HepG2 (cell line): ENCODE data around the gene HIGD1A. TPM values are rescaled to one million over a fixed set of nuclear protein-coding genes. Genes with fewer than 3 reads are reported as not detected.

ENCODE experiments used
- ELF3 ChIP-seq: IDR thresholded peaks from 2 replicates; pipeline ENCODE4 v1.6.1; 2016; ENCODE audit warnings: missing genetic modification reagents, missing compliant biosample characterization
- HDAC6 ChIP-seq: fragments of 200-600 bp; sonication (generic); IDR thresholded peaks from 2 replicates; pipeline ENCODE4 v1.7.0; 2017; ENCODE audit warnings: mild to moderate bottlenecking, antibody characterized with exemption, low read length, low read depth
- IKZF1 ChIP-seq: fragments of 450-650 bp; IDR thresholded peaks from 2 replicates; pipeline ENCODE4 v1.7.1; 2016
- JDP2 ChIP-seq: sonication (generic); formaldehyde crosslinking; IDR thresholded peaks from 2 replicates; pipeline ENCODE4 v1.8.1; 2022; ENCODE audit warnings: missing genetic modification reagents, borderline replicate concordance
- KDM1A ChIP-seq: IDR thresholded peaks from 2 replicates; pipeline ENCODE4 v1.6.1; 2016; ENCODE audit warnings: missing compliant biosample characterization
- MTA1 ChIP-seq: sonication (generic); formaldehyde crosslinking; IDR thresholded peaks from 2 replicates; pipeline ENCODE4 v1.4.0; 2020; ENCODE audit warnings: missing genetic modification reagents, mild to moderate bottlenecking, borderline replicate concordance
- MTF2 ChIP-seq: sonication (generic); formaldehyde crosslinking; IDR thresholded peaks from 2 replicates; pipeline ENCODE4 v1.5.0; 2020; ENCODE audit warnings: missing genetic modification reagents, borderline replicate concordance
- NR2C2 ChIP-seq: sonication (generic); formaldehyde crosslinking; IDR thresholded peaks from 2 replicates; pipeline ENCODE4 v1.4.0; 2020; ENCODE audit warnings: missing genetic modification reagents, mild to moderate bottlenecking, moderate library complexity, borderline replicate concordance
- PCBP2 ChIP-seq: fragments of 200-400 bp; formaldehyde crosslinking; optimal IDR thresholded peaks from 2 replicates; pipeline ENCODE3; 2018; ENCODE audit warnings: low read length, low read depth; ENCODE audit not compliant: poor library complexity, severe bottlenecking
- PRMT3 ChIP-seq: sonication (generic); formaldehyde crosslinking; IDR thresholded peaks from 2 replicates; pipeline ENCODE4 v1.8.1; 2022; ENCODE audit warnings: low read depth, mild to moderate bottlenecking, moderate library complexity, missing genetic modification reagents, borderline replicate concordance
- PRPF4 ChIP-seq: fragments of 200-400 bp; formaldehyde crosslinking; IDR thresholded peaks from 2 replicates; pipeline ENCODE4 v1.6.1; 2016; ENCODE audit warnings: low read length, low read depth; ENCODE audit not compliant: poor library complexity, severe bottlenecking
- RARA ChIP-seq: IDR thresholded peaks from 2 replicates; pipeline ENCODE4 v1.6.1; 2016; ENCODE audit warnings: missing genetic modification reagents, missing compliant biosample characterization
- RFXANK ChIP-seq: IDR thresholded peaks from 2 replicates; pipeline ENCODE4 v1.6.1; 2016
- TAF1 ChIP-seq: sonication (generic); formaldehyde crosslinking; IDR thresholded peaks from 2 replicates; pipeline ENCODE4 v1.4.0; 2020; ENCODE audit warnings: missing genetic modification reagents
- TBP ChIP-seq: sonication (generic); formaldehyde crosslinking; IDR thresholded peaks from 2 replicates; pipeline ENCODE4 v1.5.0; 2020; ENCODE audit warnings: missing genetic modification reagents
- TFAP4 ChIP-seq: sonication (generic); IDR thresholded peaks from 2 replicates; pipeline ENCODE4 v1.6.1; 2016; ENCODE audit warnings: low read depth, borderline replicate concordance
- ZBTB34 ChIP-seq: sonication (generic); formaldehyde crosslinking; IDR thresholded peaks from 2 replicates; pipeline ENCODE4 v1.8.0; 2022; ENCODE audit warnings: mild to moderate bottlenecking, missing genetic modification reagents
- ZBTB7B ChIP-seq: sonication (generic); formaldehyde crosslinking; IDR thresholded peaks from 2 replicates; pipeline ENCODE4 v1.4.0; 2020; ENCODE audit warnings: missing genetic modification reagents
- ZC3H13 ChIP-seq: sonication (generic); formaldehyde crosslinking; IDR thresholded peaks from 2 replicates; pipeline ENCODE4 v1.8.1; 2023; ENCODE audit warnings: mild to moderate bottlenecking, missing genetic modification reagents, moderate library complexity
- ZNF253 ChIP-seq: sonication (generic); formaldehyde crosslinking; IDR thresholded peaks from 2 replicates; pipeline ENCODE4 v1.8.0; 2022; ENCODE audit warnings: mild to moderate bottlenecking, missing genetic modification reagents, borderline replicate concordance
- ZNF292 ChIP-seq: sonication (generic); formaldehyde crosslinking; IDR thresholded peaks from 2 replicates; pipeline ENCODE4 v1.8.1; 2022; ENCODE audit warnings: mild to moderate bottlenecking, low read depth, missing genetic modification reagents, borderline replicate concordance
- ZNF567 ChIP-seq: sonication (generic); formaldehyde crosslinking; IDR thresholded peaks from 2 replicates; pipeline ENCODE4 v1.8.1; 2023; ENCODE audit warnings: mild to moderate bottlenecking, missing genetic modification reagents, borderline replicate concordance
- ZNF776 ChIP-seq: sonication (generic); formaldehyde crosslinking; IDR thresholded peaks from 2 replicates; pipeline ENCODE4 v1.4.0; 2020; ENCODE audit warnings: mild to moderate bottlenecking, missing genetic modification reagents
- polyA plus RNA-seq, 8 experiments: library from polyadenylated mRNA; depleted of rRNA in 3 of 8; stranded (reverse) in 7 of 8; unstranded in 1 of 8; fragments of >200 nt; fragmentation: Illumina TruSeq in 4 of 8; extraction: Trizol in 4 of 8; gene quantifications; 2 replicates each; pipeline versions ENCODE4 v1.2.1 to v1.2.3, GENCODE V29; 2011 to 2016; ENCODE audit warnings: low read depth in 4 of 8, missing spikeins in 1 of 8, mixed read lengths in 1 of 8; ENCODE audit not compliant: insufficient read depth in 1 of 8
- total RNA-seq, 5 experiments: library from RNA; depleted of rRNA; stranded (reverse); fragments of >200 nt; fragmentation: Illumina TruSeq; extraction: Trizol; gene quantifications; 2 replicates each; pipeline ENCODE4 v1.2.3, GENCODE V29; 2016; ENCODE audit warnings: low read depth in 1 of 5
- TF ChIP-seq, protein P1 (sequence below): sonication (generic); formaldehyde crosslinking; IDR thresholded peaks from 2 replicates; pipeline ENCODE4 v1.5.0; 2020; ENCODE audit warnings: mild to moderate bottlenecking, missing genetic modification reagents, borderline replicate concordance

The HIGD1A gene
- total and polyA plus RNA-seq, 2 of the 13 experiments (the other 11 are each of a cell fraction or from before 2014, with no cell fraction given): 222 to 253 TPM

DNA sequence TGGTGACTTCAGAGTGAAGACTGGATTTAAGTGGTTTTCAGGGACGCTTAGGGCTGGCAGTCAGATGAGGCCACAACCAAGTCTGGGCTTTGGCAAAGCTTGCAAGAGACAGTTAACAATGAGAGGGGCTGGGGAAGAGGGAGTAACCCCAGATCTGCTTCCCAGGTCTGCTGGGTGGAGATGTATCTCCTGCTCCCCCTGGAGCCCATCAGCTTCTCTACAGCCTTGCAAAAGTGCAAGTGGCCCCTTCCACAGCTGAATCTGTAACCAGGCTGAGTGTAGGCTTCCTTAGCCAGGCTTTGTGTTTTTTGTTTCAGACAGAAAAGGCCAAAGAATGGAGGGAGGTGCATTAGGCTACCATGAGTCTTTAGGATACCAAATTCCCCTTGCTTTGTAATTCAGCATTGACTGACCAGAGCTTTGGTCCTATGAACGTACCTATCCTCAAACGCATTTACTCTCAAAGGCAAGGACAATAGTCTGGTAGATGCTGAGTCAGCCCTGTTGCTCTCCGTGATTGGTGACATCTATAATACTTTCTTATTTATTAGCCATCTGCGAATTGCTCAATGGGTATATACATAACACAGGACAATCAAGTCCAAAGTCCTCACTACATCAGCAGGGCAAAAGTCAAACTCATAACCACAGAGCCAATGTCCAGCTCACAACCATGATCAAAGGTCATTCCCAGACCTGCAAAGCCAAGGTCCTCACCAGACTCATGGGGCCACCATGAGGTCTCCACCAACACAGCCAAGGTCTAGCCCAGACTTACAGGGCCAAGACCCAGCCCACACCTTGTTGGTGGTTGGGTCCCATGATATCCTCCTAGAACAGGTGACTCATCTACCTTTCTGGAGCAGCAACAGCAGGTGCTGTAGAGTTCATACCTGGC lies 48.4 kb downstream of the HIGD1A start (continued):
- TF ChIP-seq, protein P1, sequence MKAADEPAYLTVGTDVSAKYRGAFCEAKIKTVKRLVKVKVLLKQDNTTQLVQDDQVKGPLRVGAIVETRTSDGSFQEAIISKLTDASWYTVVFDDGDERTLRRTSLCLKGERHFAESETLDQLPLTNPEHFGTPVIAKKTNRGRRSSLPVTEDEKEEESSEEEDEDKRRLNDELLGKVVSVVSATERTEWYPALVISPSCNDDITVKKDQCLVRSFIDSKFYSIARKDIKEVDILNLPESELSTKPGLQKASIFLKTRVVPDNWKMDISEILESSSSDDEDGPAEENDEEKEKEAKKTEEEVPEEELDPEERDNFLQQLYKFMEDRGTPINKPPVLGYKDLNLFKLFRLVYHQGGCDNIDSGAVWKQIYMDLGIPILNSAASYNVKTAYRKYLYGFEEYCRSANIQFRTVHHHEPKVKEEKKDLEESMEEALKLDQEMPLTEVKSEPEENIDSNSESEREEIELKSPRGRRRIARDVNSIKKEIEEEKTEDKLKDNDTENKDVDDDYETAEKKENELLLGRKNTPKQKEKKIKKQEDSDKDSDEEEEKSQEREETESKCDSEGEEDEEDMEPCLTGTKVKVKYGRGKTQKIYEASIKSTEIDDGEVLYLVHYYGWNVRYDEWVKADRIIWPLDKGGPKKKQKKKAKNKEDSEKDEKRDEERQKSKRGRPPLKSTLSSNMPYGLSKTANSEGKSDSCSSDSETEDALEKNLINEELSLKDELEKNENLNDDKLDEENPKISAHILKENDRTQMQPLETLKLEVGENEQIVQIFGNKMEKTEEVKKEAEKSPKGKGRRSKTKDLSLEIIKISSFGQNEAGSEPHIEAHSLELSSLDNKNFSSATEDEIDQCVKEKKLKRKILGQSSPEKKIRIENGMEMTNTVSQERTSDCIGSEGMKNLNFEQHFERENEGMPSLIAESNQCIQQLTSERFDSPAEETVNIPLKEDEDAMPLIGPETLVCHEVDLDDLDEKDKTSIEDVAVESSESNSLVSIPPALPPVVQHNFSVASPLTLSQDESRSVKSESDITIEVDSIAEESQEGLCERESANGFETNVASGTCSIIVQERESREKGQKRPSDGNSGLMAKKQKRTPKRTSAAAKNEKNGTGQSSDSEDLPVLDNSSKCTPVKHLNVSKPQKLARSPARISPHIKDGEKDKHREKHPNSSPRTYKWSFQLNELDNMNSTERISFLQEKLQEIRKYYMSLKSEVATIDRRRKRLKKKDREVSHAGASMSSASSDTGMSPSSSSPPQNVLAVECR (CRISPR knock-in tag): peak; percentile 38; the same call in 1 of the 2 replicates
- TF ChIP-seq TAF1 (CRISPR knock-in tag) (no peak), ZNF253 (CRISPR knock-in tag) (no peak), TFAP4 (peak; percentile 32; the same call in 1 of the 2 replicates), JDP2 (no peak), MTA1 (CRISPR knock-in tag) (no peak; the same call in 1 of the 2 replicates), RARA (CRISPR knock-in tag) (peak; percentile 93), PRPF4 (no peak), MTF2 (CRISPR knock-in tag) (no peak), ZBTB7B (0 out of 2 replicates have a peak, but pooled peaks have one; percentile 46), ZNF776 (CRISPR knock-in tag) (no peak), PRMT3 (no peak), IKZF1 (no peak), KDM1A (peak; percentile 77), ZNF292 (peak; percentile 42; the same call in 1 of the 2 replicates), ZBTB34 (CRISPR knock-in tag) (peak; percentile 95; the same call in 1 of the 2 replicates), PCBP2 (no peak), ZC3H13 (CRISPR knock-in tag) (no peak), RFXANK (CRISPR knock-in tag) (no peak), ELF3 (CRISPR knock-in tag) (no peak; the same call in 1 of the 2 replicates), HDAC6 (no peak), ZNF567 (no peak), TBP (CRISPR knock-in tag) (no peak), NR2C2 (CRISPR knock-in tag) (peak; percentile 86)
